Fibroblast of skin of abdomen (primary cell): ENCODE measurements around the gene NCKAP5L.
A peak's percentile ranks its signal among the peaks of the same experiment; 100 is the strongest.
"Not testable (repeated sequence)": the region's sequence is repeated elsewhere in the genome, so short reads cannot be mapped to it uniquely, and the experiment has no call there.

ENCODE experiments used
- DNase-seq: peaks from one replicate; pipeline ENCODE4 v3.0.0-alpha.2; 2013

Gene NCKAP5L

DNA sequence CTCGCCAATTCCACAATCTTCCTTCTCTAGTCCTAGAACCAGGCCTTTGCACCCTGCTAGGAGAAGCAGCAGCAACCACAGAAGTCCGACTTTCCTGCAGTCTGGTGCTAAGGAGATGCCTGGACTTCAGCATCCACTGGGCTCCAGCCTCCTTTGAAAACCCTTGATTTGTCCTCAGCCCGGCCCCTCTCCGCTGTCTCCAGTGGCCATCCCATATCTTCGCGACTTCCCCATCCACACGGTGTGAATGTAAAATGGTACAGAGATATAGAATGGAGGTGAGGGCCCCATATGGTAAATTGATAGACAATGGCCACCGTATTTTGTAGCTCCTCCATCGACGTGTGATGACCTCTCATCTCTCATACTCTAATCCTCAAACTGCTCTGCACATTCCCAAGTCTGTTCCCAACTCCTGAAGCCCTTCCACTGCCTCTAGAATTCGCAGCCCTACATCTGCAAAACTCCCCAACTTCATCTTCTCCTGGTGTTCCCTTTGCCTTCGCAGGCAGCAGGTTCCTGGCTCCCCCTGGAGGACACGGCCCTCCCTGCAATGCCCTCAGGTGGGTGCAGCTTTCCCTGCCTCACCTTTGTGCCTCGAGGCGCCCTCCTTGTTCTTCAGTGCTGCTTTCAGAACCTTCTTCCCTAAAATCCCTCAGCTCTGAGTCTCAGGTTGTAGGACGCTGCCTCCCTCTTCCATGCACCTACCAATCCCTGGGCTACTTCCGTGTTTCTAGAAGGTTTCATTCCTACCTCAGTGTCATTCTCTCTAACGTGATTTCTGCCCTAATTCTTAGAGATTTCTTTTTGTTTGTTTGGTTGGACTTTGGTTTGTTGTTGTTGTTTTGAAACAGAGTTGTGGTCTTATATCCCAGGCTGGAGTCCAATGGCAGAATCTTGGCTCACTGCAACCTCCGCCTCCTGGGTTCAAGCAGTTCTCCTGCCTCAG, 50.1 kb downstream of the NCKAP5L start:
- peak; percentile 17 for DNase-seq

DNA sequence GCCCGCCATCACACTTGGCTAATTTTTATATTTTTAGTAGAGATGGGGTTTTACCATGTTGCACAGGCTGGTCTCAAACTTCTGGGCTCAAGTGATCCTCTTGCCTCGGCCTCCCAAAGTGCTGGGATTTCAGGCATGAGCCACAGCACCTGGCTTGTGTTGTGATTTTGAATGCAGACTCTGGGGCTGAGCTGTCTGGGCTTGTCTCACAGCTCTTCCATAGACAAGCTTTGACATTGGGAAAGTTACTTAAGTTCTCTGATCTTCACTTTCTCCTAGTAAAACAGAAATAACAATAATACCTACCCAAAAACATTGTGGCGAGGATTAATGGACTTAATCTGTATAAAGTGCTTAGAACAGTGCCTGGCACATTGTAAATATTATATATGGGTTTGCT, 50.9 kb downstream of the NCKAP5L start:
- DNase-seq, result no peak

DNA sequence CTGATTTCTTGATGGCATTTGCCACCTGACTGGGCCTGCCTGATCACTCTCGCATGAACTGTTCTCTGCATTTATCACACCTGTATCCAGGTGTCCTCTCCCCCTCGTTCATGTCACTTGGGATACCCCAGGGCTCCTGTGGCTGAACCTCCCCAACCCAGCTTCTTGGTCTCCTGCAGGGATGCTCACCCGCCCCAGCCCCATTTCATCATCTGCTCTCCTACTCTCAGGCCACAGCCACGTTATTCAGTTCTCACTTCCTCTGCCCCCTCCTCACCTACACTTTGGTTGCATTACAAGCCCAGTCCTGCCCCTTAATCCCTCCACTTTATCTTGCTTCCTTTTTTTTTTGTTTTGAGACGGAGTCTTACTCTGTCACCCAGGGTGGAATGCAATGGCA, 51.4 kb downstream of the NCKAP5L start:
- DNase-seq, result no peak

DNA sequence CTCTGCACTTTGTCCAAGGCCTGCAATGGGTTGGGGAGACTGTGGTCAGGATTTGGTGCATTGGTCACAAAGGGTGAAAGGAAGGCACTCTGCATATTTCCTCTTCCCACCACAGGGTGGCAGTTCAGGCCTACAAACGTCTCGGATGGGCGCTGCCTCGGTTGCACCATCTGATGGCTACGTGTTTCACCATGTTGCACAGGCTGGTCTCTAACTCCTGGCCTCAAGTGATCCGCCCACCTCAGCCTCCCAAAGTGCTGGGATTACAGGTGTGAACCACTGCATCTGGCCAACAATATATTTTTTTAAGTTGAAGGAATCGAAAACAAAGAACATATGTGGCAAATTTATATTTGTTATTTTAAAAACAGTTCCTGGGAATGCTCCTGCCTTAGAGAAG, 51.8 kb downstream of the NCKAP5L start:
- DNase-seq, result peak; percentile 80

DNA sequence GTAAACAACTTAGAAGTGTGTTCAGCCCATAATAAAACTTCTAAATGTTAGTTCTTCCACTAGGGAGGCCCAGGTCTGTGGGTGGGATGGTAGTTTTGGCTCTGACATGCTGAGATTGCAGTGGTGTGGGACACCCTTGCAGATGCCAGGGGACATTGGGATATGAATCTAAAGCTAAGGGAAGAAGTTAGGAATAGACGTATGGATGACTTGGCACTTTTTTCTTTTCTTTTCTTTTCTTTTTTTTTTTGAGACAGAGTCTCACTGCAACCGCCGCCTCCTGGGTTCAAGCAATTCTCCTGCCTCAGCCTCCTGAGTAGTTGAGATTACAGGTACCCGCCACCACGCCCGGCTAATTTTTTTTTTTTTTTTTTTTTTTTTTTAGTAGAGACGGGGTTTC, 55.1 kb downstream of the NCKAP5L start:
- not testable (repeated sequence) for DNase-seq

DNA sequence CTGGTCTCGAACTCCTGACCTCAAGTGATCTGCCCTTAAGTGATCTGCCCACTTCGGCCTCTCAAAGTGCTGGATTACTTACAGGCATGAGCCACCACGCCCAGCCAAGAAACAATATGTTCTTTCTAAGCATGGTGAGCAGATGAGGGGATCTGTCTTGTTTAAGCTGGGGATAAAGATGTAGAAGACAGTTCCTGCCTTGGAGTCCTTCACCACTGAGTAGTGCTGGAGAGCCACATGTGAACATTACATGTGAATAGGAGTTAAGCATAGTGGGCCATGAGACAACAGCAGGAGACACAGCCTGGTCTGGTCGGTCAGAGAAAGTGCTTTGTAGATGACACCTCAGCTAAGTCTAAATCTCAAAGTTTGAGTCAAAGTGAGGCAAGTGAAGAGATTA, 60.9 kb downstream of the NCKAP5L start:
- DNase-seq, result no peak

DNA sequence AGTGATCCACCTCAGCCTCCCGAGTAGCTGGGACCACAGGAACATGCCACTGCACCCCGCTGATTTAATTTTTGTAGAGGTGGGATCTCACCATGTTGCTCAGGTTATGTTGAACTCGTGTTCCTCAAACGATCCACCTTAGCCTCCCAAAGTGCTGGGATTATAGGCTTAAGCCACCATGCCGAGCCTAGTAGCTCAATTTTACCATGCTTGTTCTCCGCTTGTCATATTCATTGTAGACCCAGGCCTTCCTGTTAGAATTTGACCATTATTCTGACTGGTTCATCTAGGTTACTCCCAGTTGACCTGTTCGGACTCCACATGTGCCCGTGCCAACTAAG, 62.1 kb downstream of the NCKAP5L start:
- DNase-seq, result no peak

DNA sequence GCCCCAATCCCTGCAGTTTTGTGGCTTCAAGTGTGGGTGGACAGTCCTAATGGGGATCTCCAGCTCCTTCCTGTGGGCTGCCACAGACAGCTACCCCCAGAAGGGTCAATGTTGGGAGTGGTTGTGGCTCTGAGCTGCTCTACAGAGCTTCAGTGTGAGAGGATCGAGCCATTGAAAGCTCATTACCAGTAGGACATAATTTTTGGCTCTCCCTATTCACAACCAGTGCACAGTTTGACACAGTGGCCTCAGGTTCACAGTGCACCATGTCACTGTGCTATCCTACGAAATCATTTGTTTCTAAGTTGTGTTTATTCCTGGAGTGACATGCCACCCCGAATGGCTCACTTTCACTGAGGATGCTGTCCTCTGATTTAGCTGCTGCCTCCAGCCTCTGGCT, 64.1 kb downstream of the NCKAP5L start:
- DNase-seq, result no peak

DNA sequence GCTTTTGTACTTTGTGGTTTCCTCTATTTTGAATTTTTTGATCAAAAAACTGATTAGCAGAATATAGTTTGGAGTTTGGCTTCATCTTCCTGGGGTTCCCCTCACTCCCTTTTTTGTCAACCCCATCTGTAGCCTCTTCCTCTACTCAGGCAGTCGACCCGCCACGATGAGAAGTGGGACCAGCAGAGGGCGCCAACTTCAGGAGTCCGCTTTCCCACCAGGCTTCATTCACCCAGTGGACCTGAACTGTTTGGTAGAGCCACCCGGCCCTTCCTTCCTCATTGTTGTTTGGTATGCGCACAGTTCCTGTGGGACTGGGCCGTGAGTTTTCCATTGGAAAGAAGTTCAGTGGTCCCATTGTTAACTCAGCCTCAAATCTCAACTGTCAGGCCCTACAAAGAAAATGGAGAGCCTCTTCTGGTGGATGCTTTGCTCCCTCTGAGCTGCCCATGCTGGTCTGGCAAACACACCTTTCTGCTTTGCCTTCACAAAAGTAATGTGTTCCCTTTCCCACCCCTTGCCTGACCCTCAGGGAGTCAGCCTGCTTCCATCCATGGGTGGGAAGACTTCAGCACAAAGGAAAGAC, 65.1 kb downstream of the NCKAP5L start:
- DNase-seq, result peak; percentile 37

DNA sequence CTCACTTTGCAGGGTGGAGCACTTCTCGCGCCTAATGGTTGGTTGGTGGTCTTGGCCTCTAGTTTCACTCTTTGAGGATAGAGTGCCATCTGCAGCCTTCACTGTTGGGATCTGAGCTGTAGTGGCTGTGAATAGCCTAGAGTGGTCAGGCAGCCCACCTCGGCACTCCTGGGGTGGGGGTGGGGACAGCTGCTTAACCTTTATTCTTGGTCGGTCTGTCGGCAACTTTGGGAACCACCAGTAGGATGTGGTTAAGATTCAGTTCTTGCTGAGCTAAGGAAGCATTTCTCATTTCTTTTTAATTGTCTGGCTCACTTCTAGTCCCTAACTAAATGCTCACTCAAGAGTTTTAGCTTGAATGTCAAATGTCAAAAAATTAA, 65.8 kb downstream of the NCKAP5L start:
- DNase-seq, result no peak

DNA sequence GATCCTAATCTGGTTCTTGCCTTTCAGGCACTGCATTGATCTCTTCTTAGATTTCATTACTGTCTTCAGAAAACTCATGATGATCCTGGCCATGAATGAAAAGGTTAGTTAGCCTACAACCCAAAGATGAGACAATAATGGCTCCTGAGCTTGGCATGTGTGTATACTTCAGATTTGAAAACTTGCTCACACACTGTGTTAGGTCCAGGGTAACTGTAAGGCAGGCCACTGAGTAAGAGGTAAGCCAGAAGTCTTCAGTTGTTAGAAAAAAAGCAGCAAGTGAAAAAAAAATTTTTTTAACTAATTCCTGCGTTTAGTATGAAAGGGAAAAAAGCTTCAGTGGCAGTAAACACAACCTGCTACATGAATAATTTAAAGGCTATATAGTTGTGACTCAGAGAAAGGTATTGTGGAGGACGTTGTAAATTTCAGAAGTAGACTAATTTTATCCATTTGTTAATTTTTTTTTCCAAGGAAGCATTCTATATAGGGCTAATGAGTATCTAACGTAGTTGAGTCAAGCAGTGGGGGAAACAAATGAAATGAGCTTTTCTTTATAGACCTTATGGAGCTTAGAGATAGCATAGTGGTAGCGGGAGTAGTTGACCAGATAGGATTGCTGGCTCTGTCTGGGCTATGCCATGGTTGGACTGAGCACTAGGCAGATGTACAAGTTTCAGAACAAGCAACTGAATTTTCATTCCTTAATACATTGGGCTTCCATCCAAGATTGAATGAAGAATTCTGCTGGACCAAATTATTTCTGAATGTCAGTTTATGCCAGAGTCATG, 66.3 kb downstream of the NCKAP5L start:
- DNase-seq, result no peak

DNA sequence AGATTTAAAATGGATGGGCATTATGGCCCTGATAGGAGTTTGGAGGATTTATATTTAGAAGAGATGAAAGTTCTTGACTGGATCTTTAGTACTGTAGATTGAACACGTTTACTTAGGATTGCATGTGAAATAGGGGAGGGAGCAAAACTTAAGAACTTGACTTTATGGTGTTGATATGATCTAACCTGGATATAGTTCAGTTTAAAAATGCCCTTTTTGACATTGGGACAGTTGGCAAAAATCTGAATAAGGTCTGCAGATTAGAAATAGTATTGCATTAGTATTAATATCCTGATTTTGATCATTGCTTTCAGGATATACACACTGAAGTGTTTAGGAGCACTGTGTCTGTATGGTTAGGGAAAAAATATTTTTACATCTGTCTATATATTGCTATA, 77.2 kb downstream of the NCKAP5L start:
- no peak for DNase-seq

DNA sequence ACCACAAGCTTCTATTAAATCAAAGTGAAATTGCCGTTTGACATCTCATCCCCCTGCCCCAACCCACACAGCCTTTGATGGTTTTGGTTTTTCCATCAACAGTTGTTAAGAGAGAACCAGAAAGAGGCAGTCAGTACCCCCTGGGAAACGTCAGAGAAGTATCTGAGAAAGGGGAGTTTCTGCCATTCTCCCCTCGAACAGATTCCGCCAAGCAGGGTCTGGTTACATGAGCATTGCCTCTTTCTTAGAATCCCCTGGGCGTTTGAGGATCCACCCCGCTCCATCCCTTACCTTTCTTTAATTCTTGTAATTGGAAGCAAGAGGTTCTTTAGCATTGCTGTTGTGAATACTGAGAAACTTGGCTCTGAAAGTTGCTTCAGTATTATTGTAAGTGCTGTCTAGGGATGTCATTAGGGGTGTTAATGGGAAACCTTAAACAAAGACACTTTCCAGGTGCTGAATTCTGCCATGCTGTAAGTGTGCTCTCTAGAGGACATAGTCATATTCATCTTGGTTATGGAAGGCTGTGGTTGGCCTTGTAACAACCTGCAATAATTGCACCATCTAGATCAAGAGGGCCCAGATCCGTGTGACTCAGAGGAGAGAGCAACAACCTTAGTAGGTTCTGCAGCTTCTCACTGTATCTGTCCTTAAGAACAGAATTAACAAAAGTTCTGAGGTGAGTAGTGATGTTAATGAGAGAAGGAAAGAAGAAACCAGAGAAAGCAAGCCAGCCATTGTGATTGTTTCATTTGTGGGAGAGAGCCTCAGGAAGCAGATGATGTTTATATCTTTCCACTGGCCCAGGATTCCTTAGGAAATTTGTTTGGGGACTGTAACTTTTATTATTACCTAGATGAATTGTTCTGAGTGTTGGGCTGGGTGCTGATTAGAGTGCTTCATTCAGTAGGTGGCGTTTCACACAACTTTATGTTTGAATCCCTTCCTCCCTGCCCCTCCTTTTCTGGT, 77.9 kb downstream of the NCKAP5L start:
- DNase-seq, result peak; percentile 85

DNA sequence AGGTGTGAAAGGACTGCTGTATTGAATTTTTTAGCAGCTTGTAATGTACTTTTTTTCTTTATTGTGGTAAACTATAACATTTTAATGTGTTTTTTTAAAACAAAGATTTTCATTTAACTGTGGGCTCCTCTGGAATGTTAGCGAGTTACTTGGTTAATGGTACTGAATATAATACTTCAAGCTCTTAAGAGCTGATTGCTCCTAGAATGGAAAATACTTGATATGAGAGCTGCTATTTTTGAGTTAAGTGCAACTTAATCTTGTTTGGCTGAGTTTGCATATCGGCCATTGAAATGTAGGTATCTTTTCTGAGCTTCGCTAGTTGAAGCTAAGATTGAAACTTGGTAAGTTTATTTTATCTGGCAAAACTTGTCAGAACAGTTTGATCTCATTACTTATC, 79.4 kb downstream of the NCKAP5L start:
- no peak for DNase-seq

DNA sequence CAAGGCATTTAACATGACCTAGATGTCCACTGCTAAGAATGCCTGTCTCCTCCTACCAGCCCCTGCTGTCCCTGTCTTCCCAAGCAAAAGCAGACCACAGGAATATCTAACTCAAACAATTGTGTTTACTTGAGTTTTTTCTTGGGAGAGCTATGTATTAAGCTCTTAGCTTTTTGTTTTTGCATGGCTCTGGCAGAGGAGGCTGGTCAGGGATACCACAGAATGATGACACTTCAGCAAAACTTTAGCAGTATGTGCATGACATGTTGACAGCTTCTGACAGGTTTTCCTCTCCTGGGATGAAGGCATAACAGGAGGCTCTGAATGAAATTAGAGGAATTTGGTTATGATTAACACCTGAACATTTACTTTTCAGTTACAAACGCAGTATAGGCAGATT, 79.9 kb downstream of the NCKAP5L start:
- DNase-seq, result peak; percentile 24

DNA sequence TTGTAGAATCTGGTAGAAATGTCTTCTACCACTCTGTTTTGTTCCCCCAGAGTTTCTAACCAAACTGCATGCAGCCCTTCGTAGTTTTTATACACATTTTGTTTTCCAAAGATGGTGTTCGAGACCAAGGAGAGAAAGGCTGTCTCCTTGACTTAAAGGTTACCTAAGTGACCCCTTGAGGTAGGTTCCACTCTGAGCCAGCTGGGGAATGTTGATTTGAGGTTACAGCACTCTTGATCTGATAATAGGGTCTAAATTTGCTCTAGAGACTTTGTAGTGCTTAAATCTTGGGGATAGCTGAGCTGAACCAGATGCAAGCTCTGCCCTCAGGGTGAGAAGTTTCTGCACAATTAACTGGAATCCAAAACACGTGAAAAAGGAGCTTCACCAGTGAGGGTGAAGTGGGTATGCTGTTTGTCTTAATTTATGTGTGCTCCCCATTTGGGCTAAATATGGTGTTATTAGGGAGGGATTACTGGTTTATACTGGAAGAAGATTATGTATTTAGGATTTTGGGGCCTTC, 83.8 kb downstream of the NCKAP5L start:
- DNase-seq, result no peak

DNA sequence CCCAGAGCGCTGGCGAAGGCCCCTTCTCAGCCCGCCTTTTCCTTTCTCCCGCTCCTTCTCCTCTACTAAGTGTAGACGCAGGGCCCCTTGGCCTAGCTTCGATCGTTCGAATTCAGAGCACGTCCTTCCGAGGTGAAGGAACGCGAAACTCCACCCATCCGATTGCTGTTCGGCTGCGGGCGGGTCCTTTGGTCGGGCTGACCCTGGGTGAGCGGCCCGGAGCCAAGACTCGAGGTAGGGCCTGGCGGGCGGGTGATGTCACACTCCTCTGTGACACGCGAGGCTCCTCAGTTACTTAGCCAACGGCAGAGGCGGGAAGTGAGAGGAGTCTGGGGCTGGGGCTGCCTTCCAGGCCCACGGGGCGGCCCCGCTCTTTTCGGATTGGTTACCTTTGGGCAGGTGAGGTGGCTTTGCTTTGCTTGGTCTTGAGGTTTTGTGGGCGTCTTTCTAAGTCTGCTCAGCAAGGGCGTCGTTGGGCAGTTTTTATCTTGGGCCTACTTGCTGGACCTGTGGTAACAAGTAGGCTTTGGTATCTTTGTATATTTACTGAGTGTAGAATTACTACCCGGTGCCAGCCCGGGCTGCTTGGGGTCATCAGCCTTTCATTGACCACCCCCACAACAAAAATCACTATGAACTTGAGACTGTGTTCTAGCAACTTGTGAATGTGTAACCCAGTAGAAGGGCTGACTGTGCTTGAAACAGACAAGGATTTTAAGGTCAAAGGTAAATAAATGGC, 86.2 kb downstream of the NCKAP5L start:
- DNase-seq, result peak; percentile 76
